Measurements from ENCODE around the gene CERS3.

GRCh38 chr15:100528833-100529428 lies at the start of gene CERS3:
- TF ChIP-seq POLR2A (IDR thresholded peaks at IDR 0.05; ENCODE audit: low read length) (no peak), GATA1 (IDR thresholded peaks at IDR 0.05; ENCODE audit: low read depth, low read length) (no peak)
